Right cardiac atrium (tissue), 5 donors: ENCODE data around the gene EPB41L1. TPM values are rescaled to one million over a fixed set of nuclear protein-coding genes. Genes with fewer than 3 reads are reported as not detected.

Experiments used
- ATAC-seq, 2 donors: fragments of 200-7000 bp; cut with Tn5 transposase; one replicate each; pipeline versions ENCODE4 v1.8.0 to v1.9.1; 2020; ENCODE audit warnings: moderate library complexity in 2 of 2, mild to moderate bottlenecking in 1 of 2
- DNase-seq, 3 donors: peaks; one replicate each; pipeline ENCODE4 v3.0.0-alpha.2; 2020
- H3K27ac ChIP-seq: one replicate; pipeline ENCODE4 v1.5.1; 2013; ENCODE audit warnings: mild to moderate bottlenecking, low read length, control low read depth, moderate library complexity
- H3K27me3 ChIP-seq: one replicate; pipeline ENCODE4 v1.6.1; 2013; ENCODE audit not compliant: control insufficient read depth, insufficient read depth
- H3K4me1 ChIP-seq: one replicate; pipeline ENCODE4 v1.6.1; 2013; ENCODE audit warnings: low read length; ENCODE audit not compliant: control insufficient read depth, insufficient read depth
- H3K4me3 ChIP-seq: one replicate; pipeline ENCODE4 v1.5.1; 2013; ENCODE audit warnings: low read length, control low read depth
- H3K9me3 ChIP-seq: one replicate; pipeline ENCODE4 v1.6.1; 2013; ENCODE audit warnings: low read length; ENCODE audit not compliant: control insufficient read depth
- WGBS: extraction: QIAGEN DNeasy Blood & Tissue Kit; methylation state at CpG from one replicate; pipeline ENCODE4 v1.1.7; 2013; 5-methylcytosine and 5-hydroxymethylcytosine counted together
- intact Hi-C, 4 donors: fragments of 100-400 bp; cut with DNase I; formaldehyde crosslinking; loops; one replicate each; pipeline versions ENCODE4 v1.11.0 to v1.14.0; 2022 to 2023
- long read RNA-seq, 4 donors: library from polyadenylated mRNA; unstranded; transcript quantifications; one replicate each; pipeline ENCODE4 v2.0.0, GENCODE V29; 2020 to 2021
- polyA plus RNA-seq: library from polyadenylated mRNA; stranded (reverse); fragments of 200-250 nt; gene quantifications from one replicate; pipeline ENCODE4 v1.2.3, GENCODE V29; 2013
- total RNA-seq, 4 donors: library from RNA; stranded (reverse); fragmentation: NEBNext Ultra II Directional; extraction: Animal tissue kit (Norgen Biotek cat#: 25700); gene quantifications; one replicate each; pipeline ENCODE4 v1.2.1, GENCODE V29; 2021
- donor health status: healthy with polysubstance abuse.
- donor health status: DM: no; HTN: yes; CAD: no.
- donor health status: DM: no; HTN: no; CAD: no.
- donor health status: DM: no; HTN: yes; CAD: no; lungs with severe emphysema.
- donor health status: DM: yes; HTN: yes; CAD: no.

EPB41L1 gene
- 10 to 100 TPM; 21.9 to 33.8 (median 28.8) TPM for total RNA-seq
- 12.1 TPM for polyA plus RNA-seq
- long read RNA-seq, donor 1, partial matches to known transcripts: 5 of 28 reads
- long read RNA-seq, donor 1, other reads (novel, unspliced or antisense): 23 of 28 reads
- long read RNA-seq, donor 2, partial matches to known transcripts: 0 of 8 reads
- long read RNA-seq, donor 2, other reads (novel, unspliced or antisense): 8 of 8 reads
- long read RNA-seq, donor 3, partial matches to known transcripts: 9 of 22 reads
- long read RNA-seq, donor 3, other reads (novel, unspliced or antisense): 13 of 22 reads
- long read RNA-seq, donor 4, partial matches to known transcripts: 12 of 26 reads
- long read RNA-seq, donor 4, other reads (novel, unspliced or antisense): 14 of 26 reads

- DNase-seq: peak in 2 of 3 donors; percentile 39 to 68
- WGBS: 8% methylated on average over 51 of the region's 51 CpGs
- Histone ChIP-seq H3K27me3 (no peaks in the 10 kb centered on the region), H3K9me3 (no peaks in the 10 kb centered on the region), H3K4me3 (peak within 1 kb of the TSS; percentile 56), H3K27ac (peak within 1 kb of the TSS; percentile 16), H3K4me1 (no peaks in the 10 kb centered on the region)
- intact Hi-C loops: loop anchor here in 3 of 4 donors (5.0 kb wide), 1 partner anchor 42 kb away; no protein-coding TSS in a partner anchor
- ATAC-seq: peak; percentile 4 to 7
Observed at GRCh38 chr20:36154700-36155628, at the start of gene EPB41L1. Gene EPB41L1 (plus strand): TSS chr20:36154740. CDS start chr20:36173778, 19,038 bp downstream.

GRCh38 chr20:36104856-36105255 is 49.7 kb upstream of the EPB41L1 start:
- ATAC-seq (no peak), DNase-seq (no peak)
- Histone ChIP-seq H3K27ac (no peak overlapping the region), H3K9me3 (no peaks in the 10 kb centered on the region), H3K27me3 (no peaks in the 10 kb centered on the region), H3K4me1 (no peaks in the 10 kb centered on the region), H3K4me3 (no peak overlapping the region)
- 95% methylated on average over 10 of the region's 10 CpGs for WGBS
- intact Hi-C loops: no loop called here

GRCh38 chr20:36105711-36106226 is 48.8 kb upstream of the EPB41L1 start:
- intact Hi-C loops: no loop called here
- no peaks in the 10 kb centered on the region for H3K27me3 ChIP-seq
- no peaks in the 10 kb centered on the region for H3K4me1 ChIP-seq
- DNase-seq (no peak), ATAC-seq (no peak)
- no peak overlapping the region for H3K4me3 ChIP-seq
- WGBS: 76% methylated on average over 1 of the region's 1 CpG
- no peak overlapping the region for H3K27ac ChIP-seq
- no peaks in the 10 kb centered on the region for H3K9me3 ChIP-seq

- 91% methylated on average over 5 of the region's 5 CpGs for WGBS
- no peaks in the 10 kb centered on the region for H3K9me3 ChIP-seq
- no peak for ATAC-seq
- no peaks in the 10 kb centered on the region for H3K4me1 ChIP-seq
- no peak overlapping the region for H3K4me3 ChIP-seq
- no peak for DNase-seq
- intact Hi-C loops: no loop called here
- H3K27ac ChIP-seq: no peak overlapping the region
- H3K27me3 ChIP-seq: no peaks in the 10 kb centered on the region
Observed at GRCh38 chr20:36106606-36107005, 47.9 kb upstream of the EPB41L1 start.

- Histone ChIP-seq H3K4me3 (no peak overlapping the region), H3K27ac (no peak overlapping the region), H3K9me3 (no peaks in the 10 kb centered on the region), H3K4me1 (no peaks in the 10 kb centered on the region), H3K27me3 (no peaks in the 10 kb centered on the region)
- ATAC-seq (no peak), DNase-seq (no peak)
- intact Hi-C loops: no loop called here
- WGBS: 83% methylated on average over 1 of the region's 1 CpG
Observed at GRCh38 chr20:36107881-36108280, 46.7 kb upstream of the EPB41L1 start.

GRCh38 chr20:36109251-36109947 is 45.1 kb upstream of the EPB41L1 start:
- intact Hi-C loops: no loop called here
- H3K4me3 ChIP-seq: no peak overlapping the region
- no peak for ATAC-seq
- DNase-seq: no peak
- no peaks in the 10 kb centered on the region for H3K9me3 ChIP-seq
- 91% methylated on average over 6 of the region's 6 CpGs for WGBS
- no peak overlapping the region for H3K27ac ChIP-seq
- no peaks in the 10 kb centered on the region for H3K4me1 ChIP-seq
- no peaks in the 10 kb centered on the region for H3K27me3 ChIP-seq

- ATAC-seq (no peak), DNase-seq (no peak)
- Histone ChIP-seq H3K9me3 (no peaks in the 10 kb centered on the region), H3K4me1 (no peaks in the 10 kb centered on the region), H3K27ac (no peak overlapping the region), H3K27me3 (no peaks in the 10 kb centered on the region), H3K4me3 (no peak overlapping the region)
- intact Hi-C loops: no loop called here
Observed at GRCh38 chr20:36110994-36111393, 43.5 kb upstream of the EPB41L1 start.

- H3K4me3 ChIP-seq: no peak overlapping the region
- DNase-seq (no peak), ATAC-seq (no peak)
- H3K9me3 ChIP-seq: no peaks in the 10 kb centered on the region
- H3K4me1 ChIP-seq: no peaks in the 10 kb centered on the region
- H3K27me3 ChIP-seq: no peaks in the 10 kb centered on the region
- H3K27ac ChIP-seq: no peak overlapping the region
- WGBS: 88% methylated on average over 6 of the region's 6 CpGs
- intact Hi-C loops: no loop called here
Observed at GRCh38 chr20:36112112-36112511, 42.4 kb upstream of the EPB41L1 start.

GRCh38 chr20:36113036-36113435 is 41.5 kb upstream of the EPB41L1 start:
- H3K4me1 ChIP-seq: no peaks in the 10 kb centered on the region
- ATAC-seq (no peak), DNase-seq (peak in 1 of 3 donors; percentile 29)
- no peak overlapping the region for H3K4me3 ChIP-seq
- no peak overlapping the region for H3K27ac ChIP-seq
- 78% methylated on average over 5 of the region's 5 CpGs for WGBS
- intact Hi-C loops: no loop called here
- no peaks in the 10 kb centered on the region for H3K27me3 ChIP-seq
- no peaks in the 10 kb centered on the region for H3K9me3 ChIP-seq

GRCh38 chr20:36113566-36114250 is 40.8 kb upstream of the EPB41L1 start:
- Histone ChIP-seq H3K4me1 (no peaks in the 10 kb centered on the region), H3K9me3 (no peaks in the 10 kb centered on the region), H3K4me3 (no peak overlapping the region), H3K27me3 (no peaks in the 10 kb centered on the region), H3K27ac (no peak overlapping the region)
- DNase-seq: no peak
- peak in 1 of 2 donors; percentile 7 for ATAC-seq
- intact Hi-C loops: no loop called here
- WGBS: 49% methylated on average over 13 of the region's 13 CpGs
